Measurements from ENCODE around the gene ASPG. TPM values are rescaled to one million over a fixed set of nuclear protein-coding genes. Genes with fewer than 3 reads are reported as not detected.

Gene ASPG
- total and polyA plus RNA-seq, 2 donors (not counting 3 experiments of a cell fraction or from before 2014, with no cell fraction given) = not detected

GRCh38 chr14:104041430-104042104 lies 43.9 kb upstream of the ASPG start:
- Histone ChIP-seq H3K4me3 (replicated peaks in 1 of 3; ENCODE audit: insufficient read depth in 1 of 3, low read depth in 1 of 3, low read length in 3 of 3) (no peak overlapping the region), H2AFZ (ENCODE audit: low read depth, low read length) (no peak overlapping the region), H4K20me1 (replicated peaks; ENCODE audit: control insufficient read depth, extremely low read depth, insufficient read depth, low read length) (no peaks in the 10 kb centered on the region), H3K79me2 (ENCODE audit: control insufficient read depth, insufficient read depth, low read length) (no peaks in the 10 kb centered on the region), H3K4me2 (ENCODE audit: insufficient read depth, low read length) (no peak overlapping the region), H3K9me3 (replicated peaks; ENCODE audit: control insufficient read depth, insufficient read depth, low read length) (no peaks in the 10 kb centered on the region), H3K4me1 (ENCODE audit: control insufficient read depth, extremely low read depth, insufficient read depth, low read length) (no peaks in the 10 kb centered on the region), H3K9ac (replicated peaks; ENCODE audit: extremely low read depth, insufficient read depth, low read length) (no peak overlapping the region), H3K27me3 (ENCODE audit: control insufficient read depth in 2 of 2, insufficient read depth in 2 of 2, low read length in 2 of 2) (peaks cover 0 to 2% of the 10 kb centered on the region in 2 experiments), H3K27ac (ENCODE audit: insufficient read depth, low read depth, low read length) (no peak overlapping the region), H3K36me3 (ENCODE audit: control insufficient read depth in 2 of 2, extremely low read depth in 1 of 2, insufficient read depth in 2 of 2, low read length in 2 of 2) (no peaks in the 10 kb centered on the region), H3K9me1 (replicated peaks; ENCODE audit: control insufficient read depth, extremely low read depth, insufficient read depth, low read length) (no peaks in the 10 kb centered on the region)
- BruUV-seq (replicated peaks) = no TSS peak
- intact Hi-C loops (cut with micrococcal nuclease) (no loop called here), dilution Hi-C loops (cut with MboI; ENCODE audit: extremely low pct_ligation_motif_present, low sequenced_read_pairs) (no loop called here)
- FAIRE-seq (no peak), DNase-seq (ENCODE audit: low read depth, low spot score) (no peak)
- TF ChIP-seq MYC (IDR thresholded peaks at IDR 0.05; ENCODE audit: low read depth, low read length) = no peak
- no peak for TF ChIP-seq GATA2 (IDR thresholded peaks at IDR 0.05; ENCODE audit: insufficient read depth, insufficient read length, low read depth, low read length)
- TF ChIP-seq FOS (IDR thresholded peaks at IDR 0.05; ENCODE audit: borderline replicate concordance, insufficient read depth, low read length) = no peak
- POLR2A ChIA-PET = no interaction called here
- CTCF ChIA-PET = no interaction called here

- no peak for FAIRE-seq
- dilution Hi-C loops (cut with MboI; ENCODE audit: extremely low pct_ligation_motif_present, low sequenced_read_pairs) (no loop called here), intact Hi-C loops (cut with micrococcal nuclease) (no loop called here)
- no TSS peak for BruUV-seq (replicated peaks)
- Histone ChIP-seq H2AFZ (ENCODE audit: low read depth, low read length) (no peak overlapping the region), H3K4me2 (ENCODE audit: insufficient read depth, low read length) (no peak overlapping the region), H3K9ac (replicated peaks; ENCODE audit: extremely low read depth, insufficient read depth, low read length) (no peak overlapping the region), H3K9me1 (replicated peaks; ENCODE audit: control insufficient read depth, extremely low read depth, insufficient read depth, low read length) (no peaks in the 10 kb centered on the region), H3K27me3 (ENCODE audit: control insufficient read depth in 2 of 2, insufficient read depth in 2 of 2, low read length in 2 of 2) (peaks cover 0 to 2% of the 10 kb centered on the region in 2 experiments), H3K4me3 (replicated peaks in 1 of 3; ENCODE audit: insufficient read depth in 1 of 3, low read depth in 1 of 3, low read length in 3 of 3) (no peak overlapping the region), H3K27ac (ENCODE audit: insufficient read depth, low read depth, low read length) (no peak overlapping the region), H3K4me1 (ENCODE audit: control insufficient read depth, extremely low read depth, insufficient read depth, low read length) (no peaks in the 10 kb centered on the region), H4K20me1 (replicated peaks; ENCODE audit: control insufficient read depth, extremely low read depth, insufficient read depth, low read length) (no peaks in the 10 kb centered on the region), H3K79me2 (ENCODE audit: control insufficient read depth, insufficient read depth, low read length) (no peaks in the 10 kb centered on the region), H3K9me3 (replicated peaks; ENCODE audit: control insufficient read depth, insufficient read depth, low read length) (no peaks in the 10 kb centered on the region), H3K36me3 (ENCODE audit: control insufficient read depth in 2 of 2, extremely low read depth in 1 of 2, insufficient read depth in 2 of 2, low read length in 2 of 2) (no peaks in the 10 kb centered on the region)
- no peak for DNase-seq (ENCODE audit: low read depth, low spot score)
- POLR2A ChIA-PET = no interaction called here
- CTCF ChIA-PET = no interaction called here
- no peak for TF ChIP-seq CTCF (IDR thresholded peaks at IDR 0.05; ENCODE audit: extremely low read depth in 1 of 2, insufficient read depth in 1 of 2, low read depth in 1 of 2, low read length in 2 of 2)
- no peak for TF ChIP-seq MYC (IDR thresholded peaks at IDR 0.05; ENCODE audit: low read depth, low read length)
- no peak for TF ChIP-seq POLR2A (IDR thresholded peaks at IDR 0.05; ENCODE audit: low read depth, low read length)
- TF ChIP-seq POLR2AphosphoS5 (IDR thresholded peaks at IDR 0.05; ENCODE audit: insufficient read depth, low read depth, low read length) = no peak
- TF ChIP-seq GATA2 (IDR thresholded peaks at IDR 0.05; ENCODE audit: insufficient read depth, insufficient read length, low read depth, low read length) = no peak
- TF ChIP-seq EZH2 (IDR thresholded peaks at IDR 0.05; ENCODE audit: borderline replicate concordance, low read depth, low read length, severe bottlenecking) = no peak
- no peak for TF ChIP-seq MAX (IDR thresholded peaks at IDR 0.05; ENCODE audit: insufficient read depth, insufficient read length)
- no peak for TF ChIP-seq JUN (IDR thresholded peaks at IDR 0.05; ENCODE audit: borderline replicate concordance, insufficient read depth, insufficient read length, low read depth)
- no peak for TF ChIP-seq FOS (IDR thresholded peaks at IDR 0.05; ENCODE audit: borderline replicate concordance, insufficient read depth, low read length)
These were observed 41.5 kb upstream of the ASPG start for GRCh38 chr14:104044016-104044415.

All from endothelial cell of umbilical vein (primary cell).